HG03064 (cell line): ENCODE measurements around the gene IMPDH1.
"Not testable (repeated sequence)": the region's sequence is repeated elsewhere in the genome, so short reads cannot be mapped to it uniquely, and the experiment has no call there.

ENCODE experiments used
- ATAC-seq: cut with Tn5 transposase; IDR thresholded peaks from one replicate; pipeline ENCODE4 v1.9.1; 2021; ENCODE audit warnings: low read depth; ENCODE audit not compliant: unreplicated experiment

Gene IMPDH1

DNA sequence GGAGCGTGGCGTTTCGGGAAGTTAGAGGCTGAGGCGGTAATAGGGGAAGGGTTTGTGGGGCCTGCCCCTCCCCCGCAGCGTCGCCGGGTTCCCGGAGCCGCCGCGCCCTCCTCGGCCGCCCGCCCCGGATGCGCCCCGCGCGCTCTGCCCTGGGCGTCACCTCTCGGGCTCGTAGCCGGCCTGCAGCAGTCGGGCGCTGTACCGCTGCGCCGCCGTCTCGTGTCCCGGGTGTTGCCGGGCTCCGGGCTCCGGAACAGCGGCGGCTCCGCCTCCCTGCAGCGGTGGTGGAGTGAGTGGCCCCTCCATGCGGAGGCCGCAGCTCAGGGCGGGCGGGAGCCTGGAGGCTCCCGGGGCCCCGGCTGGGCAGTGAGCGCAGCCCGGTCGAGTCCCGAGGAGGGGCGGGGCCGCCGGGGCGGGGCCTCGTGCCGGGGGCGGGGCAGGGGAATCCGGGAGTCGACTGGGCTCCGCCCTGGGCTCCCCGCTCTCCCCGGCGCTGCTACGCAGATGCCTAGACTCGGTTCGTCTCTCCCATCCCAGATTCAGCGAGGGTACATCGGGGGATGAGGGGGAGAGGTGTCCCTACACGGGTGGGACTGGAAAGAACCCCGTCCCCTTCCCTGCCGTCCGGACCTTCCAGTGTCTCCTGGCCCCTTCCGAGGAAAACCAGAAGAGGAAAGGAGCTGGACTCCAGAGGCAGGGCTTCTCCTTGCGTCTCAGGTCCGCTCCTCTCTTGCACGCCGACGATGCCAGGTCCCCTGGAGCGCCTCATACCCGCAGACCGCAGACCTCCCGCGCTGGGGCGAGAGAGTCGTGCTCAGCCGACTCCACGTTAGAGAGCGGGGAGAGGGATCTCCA, at the start of gene IMPDH1:
IMPDH1 (minus strand) TSS at position 387 of the 855 bp plus-strand sequence; CDS start at position 306, 81 bp downstream.
- peak; percentile 79 for ATAC-seq

DNA sequence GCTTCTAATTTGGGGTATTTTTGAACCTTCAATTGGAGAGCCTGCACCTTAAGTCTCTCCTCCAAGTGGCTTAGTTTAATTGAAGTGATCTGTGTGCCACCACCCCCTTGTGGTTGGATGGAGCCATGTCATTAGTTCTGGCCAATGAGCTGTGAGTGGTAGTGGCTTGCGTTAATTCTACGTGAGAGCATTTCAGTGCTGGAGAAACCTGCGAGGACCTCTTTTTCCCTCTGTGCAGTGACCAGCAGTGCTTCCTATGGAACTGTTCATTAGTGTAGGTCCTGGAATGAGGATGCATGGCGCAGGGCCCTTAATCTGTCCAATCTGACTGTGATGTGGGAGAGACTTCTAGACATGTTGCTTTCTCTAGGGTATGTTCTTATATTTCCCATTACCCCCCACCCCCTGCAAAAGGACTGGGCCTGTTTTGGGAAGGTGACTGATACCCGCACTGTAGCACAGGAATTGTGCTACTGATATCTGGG, 49.7 kb upstream of the IMPDH1 start:
- peak; percentile 43 for ATAC-seq

DNA sequence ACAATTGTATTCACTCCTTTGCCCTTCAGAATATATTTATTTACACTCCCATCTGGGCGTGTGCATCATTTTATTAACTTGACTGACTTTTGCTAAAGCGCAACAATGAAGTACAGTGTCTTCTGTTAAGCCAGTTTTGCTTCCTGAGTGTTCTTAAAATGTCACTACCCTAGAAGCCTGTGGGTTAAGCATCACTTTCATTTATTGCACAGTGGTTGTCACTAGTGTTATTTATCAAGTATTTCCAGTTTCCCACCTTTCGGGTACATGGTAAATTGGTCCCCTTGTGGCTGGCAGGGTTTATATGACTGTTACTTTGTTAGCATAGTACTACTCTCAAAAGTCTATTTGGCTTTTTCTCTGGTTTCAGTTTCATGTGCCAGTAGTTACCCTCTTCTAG, 49.2 kb upstream of the IMPDH1 start:
- peak; percentile 27 for ATAC-seq

DNA sequence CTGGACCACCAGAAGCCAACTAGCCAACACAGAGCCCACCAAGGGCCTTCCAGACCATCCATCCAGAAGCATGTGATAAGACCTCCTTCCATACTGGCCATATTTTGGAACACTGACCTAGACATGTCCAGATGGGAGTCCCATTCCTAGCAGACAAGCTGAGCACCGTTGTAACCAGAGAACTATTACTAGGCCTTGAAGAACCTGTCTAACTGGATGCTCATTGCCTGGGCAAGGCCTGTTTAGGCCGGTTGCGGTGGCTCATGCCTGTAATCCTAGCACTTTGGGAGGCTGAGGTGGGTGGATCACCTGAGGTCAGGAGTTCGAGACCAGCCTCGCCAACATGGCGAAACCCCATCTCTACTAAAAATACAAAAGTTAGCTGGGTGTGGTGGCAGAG, 47.6 kb upstream of the IMPDH1 start:
- not testable (repeated sequence) for ATAC-seq

DNA sequence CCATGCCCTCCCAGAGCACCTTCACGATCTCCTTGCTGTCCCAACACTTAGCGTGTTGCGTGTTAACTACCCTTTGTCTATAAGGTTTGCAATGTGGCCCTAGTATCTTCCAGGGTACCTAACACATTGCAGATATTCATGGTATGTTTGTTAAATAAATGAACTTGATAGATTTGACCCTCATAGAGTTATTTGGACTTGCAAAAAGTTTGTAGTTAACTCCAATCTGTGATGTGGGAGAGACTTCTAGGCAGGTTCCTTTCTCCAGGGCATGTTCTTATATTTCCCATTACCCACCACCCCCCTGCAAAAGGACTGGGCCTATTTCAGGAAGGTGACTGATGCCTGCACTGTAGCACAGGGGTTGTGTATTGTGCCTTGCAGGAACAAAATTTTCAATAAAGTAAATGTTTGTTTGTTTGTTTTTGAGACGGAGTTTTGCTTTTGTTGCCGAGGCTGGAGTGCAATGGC, 46.5 kb upstream of the IMPDH1 start:
- no peak for ATAC-seq

DNA sequence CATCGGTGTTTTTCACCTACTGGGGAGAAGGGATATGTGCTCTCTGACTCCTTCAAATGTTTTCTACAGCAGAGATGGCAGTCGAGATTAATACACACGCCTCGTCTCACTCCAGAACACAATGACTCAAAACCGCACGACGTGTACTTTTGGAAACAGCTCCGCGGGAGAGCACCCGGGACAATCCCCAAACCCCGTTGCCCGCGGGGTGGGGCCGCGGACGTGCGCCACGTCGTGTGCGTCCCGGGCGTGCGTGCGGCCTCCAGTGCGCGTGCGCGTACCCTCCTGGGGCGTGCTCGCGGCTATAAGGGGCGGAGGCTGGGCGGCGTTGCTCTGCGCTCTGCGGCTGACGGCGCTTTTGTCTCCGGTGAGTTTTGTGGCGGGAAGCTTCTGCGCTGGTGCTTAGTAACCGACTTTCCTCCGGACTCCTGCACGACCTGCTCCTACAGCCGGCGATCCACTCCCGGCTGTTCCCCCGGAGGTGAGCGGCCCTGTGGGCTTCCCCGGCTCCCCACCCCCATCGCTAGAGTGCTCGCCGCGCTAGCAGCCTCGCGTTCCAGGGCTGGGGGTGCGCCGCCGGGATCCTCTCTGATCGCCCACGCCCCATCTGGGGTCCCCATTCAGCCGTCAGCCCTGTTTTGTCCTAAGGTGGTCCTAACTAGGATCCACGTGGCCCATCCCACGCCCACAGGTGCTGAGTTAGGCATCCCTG, 45.9 kb upstream of the IMPDH1 start, which contains the start of gene HILPDA:
HILPDA (plus strand) TSS at position 336 of the 712 bp plus-strand sequence. CDS start 1,391 bp downstream, outside the sequence.
- ATAC-seq: peak; percentile 74

DNA sequence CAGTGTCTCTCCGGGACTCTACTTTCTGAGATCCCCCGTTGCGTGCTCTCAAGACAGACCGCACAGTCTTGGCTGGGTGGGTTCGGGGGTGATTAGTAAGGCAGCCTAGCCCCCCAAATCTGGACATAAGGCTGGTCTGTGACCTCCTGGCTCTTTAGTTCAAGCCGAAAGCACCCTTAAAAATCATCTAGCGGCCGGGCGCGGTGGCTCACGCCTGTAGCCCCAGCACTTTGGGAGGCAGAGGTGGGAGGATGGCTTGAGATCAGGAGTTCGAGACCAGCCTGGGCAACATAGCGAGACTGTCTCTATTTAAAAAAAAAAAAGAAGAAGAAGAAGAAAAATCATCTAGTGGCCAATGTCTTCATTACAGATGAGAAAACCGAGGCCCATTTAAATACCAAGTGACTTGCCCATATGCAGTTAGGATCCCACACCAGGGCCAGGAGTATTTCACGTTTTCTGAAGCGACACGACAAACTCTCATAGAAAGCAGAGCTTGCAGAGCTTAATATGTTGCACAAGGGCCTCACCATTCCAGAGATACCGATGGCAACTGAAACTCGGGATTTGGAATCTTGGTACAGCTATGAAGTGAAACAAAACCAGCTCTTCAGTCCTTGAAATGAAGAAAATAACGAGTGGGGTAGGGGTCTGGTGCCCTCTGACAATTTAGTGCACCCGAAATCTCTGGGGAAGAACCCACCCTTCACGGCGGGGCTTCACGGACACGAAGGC, 45.2 kb upstream of the IMPDH1 start:
- no peak for ATAC-seq

DNA sequence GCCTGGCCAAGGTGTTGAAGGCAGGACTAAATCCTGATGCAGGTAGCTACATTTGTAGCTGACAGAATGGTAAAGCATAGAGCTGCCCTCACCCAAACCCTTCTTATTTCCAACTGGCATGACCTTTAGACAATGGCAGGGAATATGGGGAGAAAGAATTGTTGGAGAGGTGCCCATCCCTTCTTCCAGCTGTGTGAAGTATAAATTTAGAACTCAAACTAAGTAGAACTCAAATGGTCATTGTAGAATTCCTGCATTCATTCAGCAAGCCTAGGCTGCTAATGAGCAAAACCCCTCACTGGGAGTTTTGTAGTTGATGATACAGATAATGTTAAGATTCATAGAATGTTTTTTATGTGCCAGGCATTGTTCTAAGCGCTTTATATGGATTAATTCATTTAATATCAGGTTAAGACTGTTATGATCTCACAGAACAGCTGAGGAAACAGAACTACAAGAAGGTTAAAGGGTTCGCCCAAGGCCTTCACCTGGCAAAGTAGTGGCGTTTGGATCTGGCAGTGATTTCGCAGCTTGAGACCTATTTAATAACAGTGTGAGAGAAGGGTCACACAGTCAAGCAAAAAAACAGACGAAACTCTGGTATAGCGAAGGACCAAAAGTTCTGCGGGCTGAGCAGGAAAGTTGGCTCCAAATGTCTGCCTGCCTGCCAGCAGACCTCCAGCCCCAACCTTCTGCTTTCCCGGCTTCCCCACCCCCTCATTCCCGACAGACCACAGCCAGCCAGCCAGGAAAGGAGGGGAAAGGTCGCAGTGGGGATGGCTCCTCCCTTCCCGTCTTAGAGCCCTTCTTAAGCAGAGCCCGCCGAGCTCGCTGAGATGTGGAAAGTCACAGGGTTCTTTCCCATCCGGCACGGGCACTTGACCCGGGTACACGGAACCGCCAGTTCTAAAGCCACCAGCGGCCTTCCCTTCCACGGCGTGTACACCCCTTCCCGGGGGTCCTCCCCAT, 44.3 kb upstream of the IMPDH1 start:
- ATAC-seq: no peak

DNA sequence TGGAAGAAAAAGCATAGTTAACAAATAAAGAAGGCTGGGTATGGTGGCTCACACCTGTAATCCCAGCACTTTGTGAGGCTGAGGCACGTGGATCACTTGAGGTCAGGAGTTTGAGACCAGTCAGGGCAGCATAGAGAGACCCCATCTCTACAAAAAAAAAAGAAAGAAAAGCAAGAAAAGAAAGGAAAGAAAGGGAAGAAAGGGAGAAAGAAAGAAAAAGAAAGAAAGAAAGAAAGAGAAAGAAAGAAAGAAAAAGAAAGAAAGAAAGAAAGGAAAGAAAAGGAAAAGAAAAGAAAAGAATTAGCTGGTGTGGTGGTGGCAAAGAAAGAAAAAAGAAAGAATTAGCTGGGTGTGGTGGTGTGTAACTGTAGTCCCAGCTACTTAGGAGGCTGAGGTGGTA, 42.8 kb upstream of the IMPDH1 start:
- no peak for ATAC-seq

DNA sequence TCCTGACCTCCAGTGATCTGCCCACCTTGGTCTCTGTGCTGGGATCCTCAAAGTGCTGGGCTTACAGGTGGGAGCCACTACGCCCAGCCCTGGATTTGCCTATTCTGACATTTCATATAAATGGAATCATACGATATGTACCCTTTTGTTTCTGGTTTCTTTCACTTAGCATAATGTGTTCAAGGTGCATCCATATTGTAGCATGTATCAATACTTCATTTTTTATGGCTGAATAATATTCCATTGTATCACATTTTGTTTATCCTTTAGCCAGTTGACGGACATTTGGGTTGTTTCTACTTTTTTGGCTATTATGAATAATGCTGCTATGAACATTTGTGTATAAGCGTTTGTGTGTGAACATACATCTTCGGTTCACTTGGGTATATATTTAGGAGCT, 41.1 kb upstream of the IMPDH1 start:
- ATAC-seq: no peak

DNA sequence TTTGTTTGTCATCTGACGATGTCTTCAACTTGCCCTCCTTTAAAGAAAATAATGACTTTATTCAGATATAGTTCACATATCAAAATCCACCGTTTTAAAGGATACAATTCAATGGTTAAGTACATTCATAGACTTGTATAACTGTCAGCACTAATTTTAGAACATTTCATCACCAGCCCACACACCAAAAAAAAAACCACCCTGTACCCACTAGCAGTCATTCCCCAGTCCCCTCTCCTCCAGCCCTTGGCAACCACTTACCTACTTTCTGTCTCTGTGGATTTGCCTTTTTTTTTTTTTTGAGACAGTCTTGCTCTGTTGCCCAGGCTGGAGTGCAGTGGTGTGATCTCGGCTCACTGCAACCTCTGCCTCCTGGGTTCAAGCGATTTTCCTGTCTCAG, 40.6 kb upstream of the IMPDH1 start:
- no peak for ATAC-seq

DNA sequence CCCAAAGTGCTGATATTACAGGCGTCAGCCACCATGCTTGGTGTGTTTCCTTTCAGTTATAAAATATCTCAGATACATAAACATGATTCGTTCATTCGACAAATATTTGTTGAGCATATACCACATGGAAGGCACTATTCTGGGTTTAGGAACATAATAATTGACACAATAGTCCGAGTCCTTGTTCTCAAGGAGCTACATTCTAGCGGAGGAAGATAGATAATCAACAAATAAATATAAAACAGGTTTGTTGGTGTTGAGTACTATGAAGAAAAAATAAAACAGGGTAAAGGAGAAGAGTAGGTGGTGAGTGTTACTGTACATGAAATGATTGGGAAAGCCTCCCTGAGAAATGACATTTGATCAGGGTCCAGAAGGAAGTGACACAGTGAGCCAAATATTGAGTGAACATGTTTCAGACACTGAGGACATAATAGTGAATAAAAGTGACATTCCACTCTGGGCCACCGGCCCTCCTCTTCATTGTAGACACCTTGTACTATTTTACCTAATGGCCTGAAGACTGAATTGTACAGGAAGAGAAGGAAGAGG, 39.0 kb upstream of the IMPDH1 start:
- ATAC-seq: no peak

DNA sequence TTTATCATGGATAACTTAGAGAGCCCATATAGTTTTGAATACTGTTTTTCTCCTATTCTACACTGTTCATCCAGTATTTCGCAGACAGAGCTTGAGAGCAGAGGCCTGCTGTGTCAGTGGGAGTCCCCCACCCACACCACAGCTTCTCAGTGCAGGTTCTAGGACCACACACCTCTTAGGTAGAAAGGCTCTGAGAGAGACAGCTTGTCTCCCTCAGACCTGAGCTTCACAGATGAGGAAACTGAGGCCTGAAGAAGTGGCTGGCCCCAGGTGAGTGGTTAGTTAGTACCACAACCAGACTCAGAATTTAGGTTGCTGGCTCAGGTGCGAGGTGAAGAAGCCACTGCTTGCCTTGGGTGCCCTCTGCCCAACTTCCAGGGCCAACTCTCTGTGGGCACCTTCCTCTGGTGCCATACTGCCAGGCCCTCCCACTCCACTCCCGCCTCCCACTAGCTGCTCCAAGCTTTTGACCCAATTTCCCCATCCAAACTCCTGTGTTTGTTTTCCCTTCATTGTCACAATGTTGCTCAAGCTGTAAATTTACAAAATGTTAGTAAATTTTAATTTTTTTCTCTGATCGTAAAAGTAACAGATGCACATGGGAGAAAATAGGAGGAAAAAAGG, 38.3 kb upstream of the IMPDH1 start:
- ATAC-seq: no peak

DNA sequence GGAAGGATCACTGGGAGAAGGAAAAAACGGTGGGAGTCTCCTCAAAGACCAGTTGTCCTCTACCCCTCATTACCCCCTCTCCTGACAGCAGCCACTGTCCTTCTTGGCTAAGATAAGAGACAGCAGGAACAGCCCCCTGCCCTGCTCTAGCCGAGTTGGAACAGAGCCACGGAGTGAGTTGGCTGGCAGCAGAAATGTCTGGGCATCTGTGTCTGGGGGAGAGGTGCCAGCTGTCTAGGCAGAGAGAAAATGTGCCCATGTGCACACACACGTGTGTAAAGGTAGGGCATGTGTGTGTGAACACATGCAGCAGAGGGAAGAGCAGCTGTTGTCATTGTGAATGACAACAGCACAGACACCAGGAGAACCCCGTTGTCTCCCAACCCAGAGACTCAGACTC, 36.5 kb upstream of the IMPDH1 start:
- no peak for ATAC-seq

DNA sequence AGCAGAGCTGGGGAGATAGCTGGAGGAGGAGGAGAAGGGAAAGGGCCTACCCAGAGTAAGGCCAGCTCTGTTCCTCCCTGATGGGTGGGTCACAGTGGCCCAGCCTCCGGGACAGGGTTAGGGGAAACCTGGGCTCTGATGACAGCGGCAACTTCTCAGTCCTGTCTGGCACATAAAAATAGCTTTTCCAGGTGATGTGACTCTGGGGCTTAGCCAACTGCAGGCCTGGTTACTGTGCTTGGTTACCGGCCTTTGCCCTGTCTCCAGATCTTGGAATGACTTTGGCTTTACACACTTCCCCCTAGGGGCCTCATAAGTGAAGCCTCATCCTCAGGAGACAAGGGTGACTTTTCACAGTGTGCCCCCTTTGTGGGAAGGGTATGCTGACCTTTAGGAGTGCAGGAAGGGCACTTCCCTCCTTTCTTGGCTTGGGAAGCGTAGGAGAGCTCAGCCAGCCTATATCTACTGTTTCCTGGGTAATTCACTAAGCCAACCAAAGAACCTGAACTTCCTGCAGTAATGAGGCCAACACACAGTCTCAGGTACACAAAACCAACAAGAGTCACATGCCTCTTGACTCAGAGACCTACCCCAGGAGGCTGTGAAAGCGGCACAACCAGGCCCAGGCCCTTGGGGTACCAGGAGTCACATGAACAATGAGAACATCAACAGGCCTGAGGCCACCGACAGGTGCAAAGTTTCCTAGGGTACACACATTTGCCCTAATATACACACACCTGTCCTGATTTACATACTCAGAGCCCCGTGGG, 34.2 kb upstream of the IMPDH1 start:
- no peak for ATAC-seq

DNA sequence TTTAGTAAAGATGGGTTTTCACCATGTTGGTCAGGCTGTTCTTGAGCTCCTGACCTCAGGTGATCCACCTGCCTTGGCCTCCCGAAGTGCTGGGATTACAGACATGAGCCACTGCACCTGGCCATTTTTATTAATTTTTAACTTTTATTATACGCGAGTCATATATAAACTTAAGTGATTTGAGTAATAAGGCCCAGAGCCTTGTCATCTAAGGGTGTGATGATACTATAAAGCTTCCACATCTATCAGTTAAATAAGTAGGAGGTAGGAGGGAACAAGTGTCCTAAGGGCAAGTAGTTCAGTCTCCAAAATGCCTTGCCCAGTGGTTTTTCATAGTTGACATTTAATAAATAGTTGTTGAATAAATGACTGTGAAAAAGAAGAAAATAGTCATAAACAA, 32.6 kb upstream of the IMPDH1 start:
- no peak for ATAC-seq

DNA sequence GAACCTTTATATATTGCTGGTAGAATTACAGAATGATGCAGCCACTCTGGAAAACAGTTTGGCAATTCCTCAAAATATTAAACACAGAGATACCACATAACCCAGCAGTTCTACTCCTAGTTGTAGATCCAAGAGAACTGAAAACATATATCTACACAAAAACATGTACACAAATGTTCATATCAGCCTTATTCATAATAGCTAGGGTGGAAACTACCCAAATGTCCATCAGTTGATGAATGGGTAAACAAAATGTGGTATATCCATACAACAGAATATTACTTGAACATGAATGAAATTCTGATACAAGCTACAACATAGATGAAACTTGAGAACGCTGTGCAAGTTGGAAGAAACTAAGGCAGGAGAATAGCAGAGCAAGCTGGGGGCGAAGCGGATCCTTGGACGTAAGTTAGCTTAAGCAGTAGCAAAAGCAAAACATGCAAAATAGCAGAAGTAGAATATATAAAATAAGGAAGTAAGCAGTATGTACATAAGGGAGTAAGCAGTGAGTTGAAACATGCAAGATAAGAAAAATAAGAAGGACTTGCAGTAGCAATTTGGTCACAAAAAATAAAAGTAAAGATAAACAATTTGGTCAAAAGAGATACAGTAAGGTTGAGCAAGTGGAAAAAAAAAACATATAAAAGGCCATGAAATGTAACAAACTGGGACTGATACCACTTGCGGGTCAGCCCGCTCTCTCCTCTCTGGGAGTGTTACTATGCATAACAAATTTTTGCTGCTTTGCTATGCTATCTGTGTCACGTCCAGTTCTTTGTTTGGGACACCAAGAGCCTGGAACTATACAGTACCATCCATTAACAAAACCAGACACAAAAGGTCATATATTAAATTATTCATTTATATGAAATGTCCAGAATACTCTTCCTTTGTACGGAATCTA, 27.9 kb upstream of the IMPDH1 start:
- peak; percentile 80 for ATAC-seq
